Left lung (tissue), 10 donors: Measurements from ENCODE around the gene PTPRN2. TPM values are rescaled to one million over a fixed set of nuclear protein-coding genes. Genes with fewer than 3 reads are reported as not detected.
A peak's percentile ranks its signal among the peaks of the same experiment; 100 is the strongest.

Source experiments
- ATAC-seq: fragments of 200-7000 bp; cut with Tn5 transposase; one replicate; pipeline ENCODE4 v1.9.1; 2020; ENCODE audit warnings: moderate library complexity
- DNase-seq, 4 donors: peaks; one replicate each; pipeline ENCODE4 v3.0.0-alpha.2; 2013 to 2020
- H3K27ac ChIP-seq, 2 donors: fragments of 200-600 bp; sonication (generic) in 1 of 2; one replicate each; pipeline versions ENCODE4 v1.5.0 to v1.8.0; 2020 to 2021
- H3K27me3 ChIP-seq, 2 donors: fragments of 200-600 bp; sonication (generic) in 1 of 2; one replicate each; pipeline versions ENCODE4 v1.5.0 to v1.8.0; 2020 to 2021
- H3K36me3 ChIP-seq, 2 donors: fragments of 200-600 bp; sonication (generic) in 1 of 2; one replicate each; pipeline versions ENCODE4 v1.5.0 to v1.8.0; 2020 to 2021
- H3K4me1 ChIP-seq, 2 donors: fragments of 200-600 bp; one replicate each; pipeline ENCODE4 v1.8.0; 2021
- H3K4me3 ChIP-seq, 2 donors: fragments of 200-600 bp; sonication (generic) in 1 of 2; one replicate each; pipeline versions ENCODE4 v1.5.0 to v1.8.0; 2020 to 2021; ENCODE audit warnings: mild to moderate bottlenecking in 1 of 2
- H3K9me3 ChIP-seq, 2 donors: fragments of 200-600 bp; sonication (generic) in 1 of 2; one replicate each; pipeline versions ENCODE4 v1.5.0 to v1.8.0; 2020 to 2021
- intact Hi-C, 2 donors: fragments of 100-400 bp; cut with DNase I; formaldehyde crosslinking; loops; one replicate each; pipeline versions ENCODE4 v1.11.2 to v1.14.2; 2022
- polyA plus RNA-seq, 6 donors: library from polyadenylated mRNA; unstranded; fragments of 120-200 nt; gene quantifications; one replicate each; pipeline ENCODE4 v1.2.1, GENCODE V29; 2013; ENCODE audit not compliant: insufficient read length in 6 of 6
- total RNA-seq, 2 donors: library from RNA; stranded (reverse); fragmentation: NEBNext Ultra II Directional; extraction: Animal tissue kit (Norgen Biotek cat#: 25700); gene quantifications; one replicate each; pipeline ENCODE4 v1.2.1, GENCODE V29; 2021
- TF ChIP-seq, protein P1 (sequence below), 2 donors: fragments of 200-600 bp; sonication (generic) in 1 of 2; IDR thresholded peaks; one replicate each; pipeline versions ENCODE4 v1.5.0 to v1.8.0; 2021; ENCODE audit warnings: antibody characterized with exemption in 2 of 2
- donor health status: DM: no; HTN: yes; CAD: no.
- donor health status: DM: no; HTN: no; CAD: no.

PTPRN2 gene
- total and polyA plus RNA-seq, 8 donors, result 4.0 to 7.8 (median 6.8) TPM

- H3K4me1 ChIP-seq, result no peaks in the 10 kb centered on the region
- H3K27ac ChIP-seq, result no peak overlapping the region
- intact Hi-C loops, result no loop called here
- H3K9me3 ChIP-seq, result peaks cover 0 to 18% of the 10 kb centered on the region in 2 donors
- DNase-seq (peak in 3 of 4 donors; percentile 18 to 37 (median 36)), ATAC-seq (peak; percentile 83)
- TF ChIP-seq, protein P1, sequence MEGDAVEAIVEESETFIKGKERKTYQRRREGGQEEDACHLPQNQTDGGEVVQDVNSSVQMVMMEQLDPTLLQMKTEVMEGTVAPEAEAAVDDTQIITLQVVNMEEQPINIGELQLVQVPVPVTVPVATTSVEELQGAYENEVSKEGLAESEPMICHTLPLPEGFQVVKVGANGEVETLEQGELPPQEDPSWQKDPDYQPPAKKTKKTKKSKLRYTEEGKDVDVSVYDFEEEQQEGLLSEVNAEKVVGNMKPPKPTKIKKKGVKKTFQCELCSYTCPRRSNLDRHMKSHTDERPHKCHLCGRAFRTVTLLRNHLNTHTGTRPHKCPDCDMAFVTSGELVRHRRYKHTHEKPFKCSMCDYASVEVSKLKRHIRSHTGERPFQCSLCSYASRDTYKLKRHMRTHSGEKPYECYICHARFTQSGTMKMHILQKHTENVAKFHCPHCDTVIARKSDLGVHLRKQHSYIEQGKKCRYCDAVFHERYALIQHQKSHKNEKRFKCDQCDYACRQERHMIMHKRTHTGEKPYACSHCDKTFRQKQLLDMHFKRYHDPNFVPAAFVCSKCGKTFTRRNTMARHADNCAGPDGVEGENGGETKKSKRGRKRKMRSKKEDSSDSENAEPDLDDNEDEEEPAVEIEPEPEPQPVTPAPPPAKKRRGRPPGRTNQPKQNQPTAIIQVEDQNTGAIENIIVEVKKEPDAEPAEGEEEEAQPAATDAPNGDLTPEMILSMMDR (IDR thresholded peaks at IDR 0.05), result no peak
- H3K4me3 ChIP-seq, result no peak overlapping the region
- no peaks in the 10 kb centered on the region for H3K36me3 ChIP-seq
- no peaks in the 10 kb centered on the region for H3K27me3 ChIP-seq
Observed at GRCh38 chr7:158043551-158044481, 543.8 kb downstream of the PTPRN2 start.

DNA sequence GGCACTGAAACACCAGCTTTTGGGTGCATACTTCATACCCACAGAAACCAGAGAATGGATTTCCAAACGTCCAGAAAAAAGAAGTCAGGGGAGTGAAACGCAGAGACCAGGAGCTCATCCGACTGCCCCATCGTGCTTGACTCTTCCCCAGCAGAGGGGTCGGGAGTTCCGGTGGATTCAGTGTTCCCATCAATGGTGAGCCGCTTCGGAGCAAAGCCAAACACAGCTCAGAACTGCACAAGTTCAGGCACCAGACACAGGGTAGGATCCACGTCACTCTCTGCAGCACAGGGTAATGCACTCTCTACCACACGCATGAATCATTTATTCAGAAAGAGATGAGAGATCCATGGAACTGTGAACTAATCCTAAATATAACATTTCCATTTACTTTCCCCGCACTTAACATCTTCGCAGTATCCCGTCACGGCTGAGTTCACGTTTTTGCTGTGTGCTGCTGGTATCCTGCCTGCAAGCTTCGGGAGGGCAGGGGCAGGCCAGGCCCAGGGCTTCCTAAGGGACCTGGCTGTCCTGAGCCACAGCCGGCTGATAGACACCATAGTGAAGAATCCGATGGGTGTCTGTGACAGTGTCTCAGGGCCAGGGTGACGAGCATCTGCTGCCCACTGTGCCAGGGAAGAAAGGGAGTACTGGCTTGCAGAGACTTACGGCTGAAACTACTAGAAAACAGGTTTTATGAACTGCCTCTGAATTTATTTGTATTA, 545.3 kb downstream of the PTPRN2 start:
- peaks cover 0 to 22% of the 10 kb centered on the region in 2 donors for H3K9me3 ChIP-seq
- no peak for ATAC-seq
- no peaks in the 10 kb centered on the region for H3K27me3 ChIP-seq
- no peak overlapping the region for H3K27ac ChIP-seq
- no peaks in the 10 kb centered on the region for H3K36me3 ChIP-seq
- H3K4me3 ChIP-seq, result no peak overlapping the region
- intact Hi-C loops, result no loop called here
- TF ChIP-seq, protein P1 (IDR thresholded peaks at IDR 0.05), result no peak
- no peaks in the 10 kb centered on the region for H3K4me1 ChIP-seq
- DNase-seq, result peak in 1 of 4 donors; percentile 3

- H3K27me3 ChIP-seq, result no peaks in the 10 kb centered on the region
- H3K9me3 ChIP-seq, result peaks cover 0 to 24% of the 10 kb centered on the region in 2 donors
- ATAC-seq, result no peak
- no peak for DNase-seq
- no peak overlapping the region for H3K4me3 ChIP-seq
- no peaks in the 10 kb centered on the region for H3K36me3 ChIP-seq
- H3K27ac ChIP-seq, result no peak overlapping the region
- TF ChIP-seq, protein P1 (IDR thresholded peaks at IDR 0.05), result no peak
- no peaks in the 10 kb centered on the region for H3K4me1 ChIP-seq
- intact Hi-C loops, result no loop called here
Observed at GRCh38 chr7:158040199-158040598, 547.4 kb downstream of the PTPRN2 start.

DNA sequence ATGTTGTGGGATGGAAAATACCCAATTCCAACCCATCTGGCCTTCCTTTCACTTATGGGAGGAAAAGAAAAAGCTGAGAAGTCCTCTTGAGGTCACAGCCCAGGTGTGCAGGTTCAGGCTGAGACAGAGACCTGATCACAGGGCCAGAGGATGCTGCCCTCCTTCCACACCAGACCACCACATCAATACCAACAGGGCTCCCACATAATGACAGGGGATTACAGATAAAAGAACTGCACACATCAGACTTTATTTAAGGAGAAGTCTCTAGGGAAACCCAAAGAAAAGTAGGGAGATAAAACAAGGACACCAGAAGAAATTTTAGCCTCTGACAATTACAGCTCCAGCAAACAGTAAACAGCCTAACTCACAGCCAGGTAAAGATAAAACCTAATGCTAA, 548.4 kb downstream of the PTPRN2 start:
- H3K27ac ChIP-seq, result no peak overlapping the region
- intact Hi-C loops, result no loop called here
- H3K36me3 ChIP-seq, result no peaks in the 10 kb centered on the region
- H3K4me1 ChIP-seq, result no peaks in the 10 kb centered on the region
- no peaks in the 10 kb centered on the region for H3K27me3 ChIP-seq
- no peak for ATAC-seq
- peak in 1 of 4 donors; percentile 1 for DNase-seq
- H3K9me3 ChIP-seq, result peaks cover 0 to 24% of the 10 kb centered on the region in 2 donors
- H3K4me3 ChIP-seq, result no peak overlapping the region
- TF ChIP-seq, protein P1 (IDR thresholded peaks at IDR 0.05), result no peak

GRCh38 chr7:158037211-158037610, 550.4 kb downstream of the PTPRN2 start:
- TF ChIP-seq, protein P1 (IDR thresholded peaks at IDR 0.05), result no peak
- DNase-seq, result peak in 1 of 4 donors; percentile 15
- Histone ChIP-seq H3K4me1 (no peaks in the 10 kb centered on the region), H3K27me3 (no peaks in the 10 kb centered on the region), H3K36me3 (no peaks in the 10 kb centered on the region), H3K27ac (no peak overlapping the region), H3K4me3 (no peak overlapping the region), H3K9me3 (peaks cover 0 to 30% of the 10 kb centered on the region in 2 donors)
- intact Hi-C loops, result no loop called here
- no peak for ATAC-seq
